ENCODE measurements around the gene EGFR. TPM values are rescaled to one million over a fixed set of nuclear protein-coding genes. Genes with fewer than 3 reads are reported as not detected.

The EGFR gene
- total and polyA plus RNA-seq, 5 donors from 2014 or later = not detected

- Histone ChIP-seq H3K27me3 (ENCODE audit: control insufficient read depth, insufficient read depth, low read length) (peaks cover 9% of the 10 kb centered on the region), H3K4me1 (ENCODE audit: control insufficient read depth, insufficient read depth, low read length, poor library complexity, severe bottlenecking) (peaks cover 18% of the 10 kb centered on the region), H3K9me3 (ENCODE audit: control insufficient read depth in 2 of 2, low read length in 2 of 2) (no peaks in the 10 kb centered on the region), H3K4me3 (ENCODE audit: low read depth, low read length) (peak overlapping the region; percentile 46), H3K27ac (ENCODE audit: insufficient read depth, low read length, poor library complexity, severe bottlenecking) (no peak overlapping the region), H3K36me3 (ENCODE audit: control insufficient read depth, insufficient read depth, low read length) (no peaks in the 10 kb centered on the region)
- H3K4me3 Mint-ChIP-seq = peak overlapping the region; percentile 76 to 85 (median 84)
- ATAC-seq (ENCODE audit: low read depth in 2 of 2) = peak; percentile 38 to 51
- H3K27me3 Mint-ChIP-seq = peaks cover 64% of the 10 kb centered on the region
- H3K9me3 Mint-ChIP-seq = peaks cover 0 to under 1% (median 0%) of the 10 kb centered on the region in 7 donors
- H3K27ac Mint-ChIP-seq = peak overlapping the region in 1 of 3 donors; percentile 57
- H3K4me1 Mint-ChIP-seq = peaks cover 0 to 19% (median under 1%) of the 10 kb centered on the region in 4 donors
- no peaks in the 10 kb centered on the region for H3K36me3 Mint-ChIP-seq
- DNase-seq = peak; percentile 18 to 27 (median 22)
Observed at GRCh38 chr7:55254596-55255495, 236.0 kb downstream of the EGFR start.

GRCh38 chr7:55255496-55256445 is 237.0 kb downstream of the EGFR start:
- peak overlapping the region in 1 of 3 donors; percentile 57 for H3K27ac Mint-ChIP-seq
- Histone ChIP-seq H3K36me3 (ENCODE audit: control insufficient read depth, insufficient read depth, low read length) (no peaks in the 10 kb centered on the region), H3K4me3 (ENCODE audit: low read depth, low read length) (peak overlapping the region; percentile 46), H3K4me1 (ENCODE audit: control insufficient read depth, insufficient read depth, low read length, poor library complexity, severe bottlenecking) (peaks cover 18% of the 10 kb centered on the region), H3K9me3 (ENCODE audit: control insufficient read depth in 2 of 2, low read length in 2 of 2) (no peaks in the 10 kb centered on the region), H3K27me3 (ENCODE audit: control insufficient read depth, insufficient read depth, low read length) (peaks cover 9% of the 10 kb centered on the region), H3K27ac (ENCODE audit: insufficient read depth, low read length, poor library complexity, severe bottlenecking) (no peak overlapping the region)
- peaks cover 0 to 19% (median under 1%) of the 10 kb centered on the region in 4 donors for H3K4me1 Mint-ChIP-seq
- ATAC-seq (ENCODE audit: low read depth in 2 of 2) (peak; percentile 79 to 84), DNase-seq (peak; percentile 17 to 78 (median 58))
- H3K27me3 Mint-ChIP-seq = peaks cover 67% of the 10 kb centered on the region
- peaks cover 0 to 2% (median 0%) of the 10 kb centered on the region in 7 donors for H3K9me3 Mint-ChIP-seq
- no peaks in the 10 kb centered on the region for H3K36me3 Mint-ChIP-seq
- peak overlapping the region; percentile 76 to 85 (median 84) for H3K4me3 Mint-ChIP-seq

GRCh38 chr7:55258631-55259030 is 239.8 kb downstream of the EGFR start:
- Histone ChIP-seq H3K4me1 (ENCODE audit: control insufficient read depth, insufficient read depth, low read length, poor library complexity, severe bottlenecking) (peaks cover 18% of the 10 kb centered on the region), H3K27ac (ENCODE audit: insufficient read depth, low read length, poor library complexity, severe bottlenecking) (no peak overlapping the region), H3K9me3 (ENCODE audit: control insufficient read depth in 2 of 2, low read length in 2 of 2) (no peaks in the 10 kb centered on the region), H3K4me3 (ENCODE audit: low read depth, low read length) (no peak overlapping the region), H3K27me3 (ENCODE audit: control insufficient read depth, insufficient read depth, low read length) (peaks cover 8% of the 10 kb centered on the region), H3K36me3 (ENCODE audit: control insufficient read depth, insufficient read depth, low read length) (no peaks in the 10 kb centered on the region)
- ATAC-seq (ENCODE audit: low read depth in 2 of 2) = no peak
- H3K27me3 Mint-ChIP-seq = peaks cover 62% of the 10 kb centered on the region
- no peaks in the 10 kb centered on the region for H3K36me3 Mint-ChIP-seq
- no peak for DNase-seq
- H3K9me3 Mint-ChIP-seq = peaks cover 0 to 2% (median 0%) of the 10 kb centered on the region in 7 donors
- H3K4me3 Mint-ChIP-seq = no peak overlapping the region
- H3K4me1 Mint-ChIP-seq = peaks cover 0 to 17% (median under 1%) of the 10 kb centered on the region in 4 donors
- no peak overlapping the region for H3K27ac Mint-ChIP-seq

GRCh38 chr7:55260171-55260570 is 241.4 kb downstream of the EGFR start:
- ATAC-seq (ENCODE audit: low read depth in 2 of 2) (no peak), DNase-seq (no peak)
- no peak overlapping the region for H3K27ac ChIP-seq (ENCODE audit: insufficient read depth, low read length, poor library complexity, severe bottlenecking)
- peaks cover 7% of the 10 kb centered on the region for H3K4me1 ChIP-seq (ENCODE audit: control insufficient read depth, insufficient read depth, low read length, poor library complexity, severe bottlenecking)
- Mint-ChIP-seq H3K27ac (no peak overlapping the region), H3K36me3 (no peaks in the 10 kb centered on the region), H3K4me3 (no peak overlapping the region), H3K4me1 (peaks cover 0 to 10% (median under 1%) of the 10 kb centered on the region in 4 donors), H3K27me3 (peaks cover 67% of the 10 kb centered on the region), H3K9me3 (peaks cover 0 to 2% (median 0%) of the 10 kb centered on the region in 7 donors)
- H3K36me3 ChIP-seq (ENCODE audit: control insufficient read depth, insufficient read depth, low read length) = no peaks in the 10 kb centered on the region
- H3K4me3 ChIP-seq (ENCODE audit: low read depth, low read length) = no peak overlapping the region
- H3K9me3 ChIP-seq (ENCODE audit: control insufficient read depth in 2 of 2, low read length in 2 of 2) = no peaks in the 10 kb centered on the region
- peaks cover 6% of the 10 kb centered on the region for H3K27me3 ChIP-seq (ENCODE audit: control insufficient read depth, insufficient read depth, low read length)

GRCh38 chr7:55260676-55261385 is 242.0 kb downstream of the EGFR start:
- H3K27ac ChIP-seq (ENCODE audit: insufficient read depth, low read length, poor library complexity, severe bottlenecking) = no peak overlapping the region
- no peak overlapping the region for H3K4me3 ChIP-seq (ENCODE audit: low read depth, low read length)
- Mint-ChIP-seq H3K4me1 (peaks cover 0 to 4% (median under 1%) of the 10 kb centered on the region in 4 donors), H3K27ac (no peak overlapping the region), H3K36me3 (no peaks in the 10 kb centered on the region), H3K9me3 (peaks cover 0 to 2% (median 0%) of the 10 kb centered on the region in 7 donors), H3K4me3 (no peak overlapping the region), H3K27me3 (peaks cover 65% of the 10 kb centered on the region)
- peaks cover 6% of the 10 kb centered on the region for H3K27me3 ChIP-seq (ENCODE audit: control insufficient read depth, insufficient read depth, low read length)
- no peak for DNase-seq
- no peaks in the 10 kb centered on the region for H3K9me3 ChIP-seq (ENCODE audit: control insufficient read depth in 2 of 2, low read length in 2 of 2)
- ATAC-seq (ENCODE audit: low read depth in 2 of 2) = no peak
- H3K36me3 ChIP-seq (ENCODE audit: control insufficient read depth, insufficient read depth, low read length) = no peaks in the 10 kb centered on the region
- H3K4me1 ChIP-seq (ENCODE audit: control insufficient read depth, insufficient read depth, low read length, poor library complexity, severe bottlenecking) = peaks cover under 1% of the 10 kb centered on the region

Data from CD4-positive, CD25-positive, alpha-beta regulatory T cell (primary cell).